K562 (cell line): ENCODE data around the gene MAP3K7CL. TPM values are rescaled to one million over a fixed set of nuclear protein-coding genes. Genes with fewer than 3 reads are reported as not detected.

Experiments used
- ATAC-seq: fragments of 200-7000 bp; cut with Tn5 transposase; 3 replicates; pipeline ENCODE4 v1.9.1; 2020; ENCODE audit warnings: moderate library complexity
- BruUV-seq: library from RNA; stranded (reverse); fragments of 400-500 nt; replicated peaks from 2 replicates; lab custom pipeline; 2021; lab: Mats Ljungman, UMichigan
- CTCF ChIA-PET: fragments of 300-600 bp; formaldehyde crosslinking; extraction: SDS; loops from one replicate; lab custom pipeline; 2021; ENCODE audit warnings: low intra/inter-chr PET ratio; lab: Yijun Ruan, JAX
- POLR2A ChIA-PET: fragments of 300-600, 350-650 bp; sonication (Branson Sonifier 250); formaldehyde crosslinking; extraction: SDS; loops from one replicate; lab custom pipeline; 2021; ENCODE audit warnings: antibody characterized with exemption, inconsistent platforms; lab: Yijun Ruan, JAX
- DNase-seq, 4 experiments: peaks; one replicate each; pipeline versions ENCODE4 v3.0.0 to v3.0.0-alpha.2; 2011 to 2018; ENCODE audit warnings: low spot score in 3 of 4, mixed read lengths in 3 of 4; ENCODE audit errors: extremely low read depth in 1 of 4
- FAIRE-seq: peaks from 2 replicates; lab custom pipeline; 2011; peaks lifted over from hg19 to GRCh38; lab: Jason Lieb, UNC
- H2AFZ ChIP-seq: 2 replicates; pipeline ENCODE4 v1.6.0; 2011; ENCODE audit warnings: low read depth, low read length, control low read depth, inconsistent platforms
- H3K27ac ChIP-seq: fragments of 200-600 bp; 3 replicates; pipeline ENCODE4 v1.8.0; 2011; ENCODE audit warnings: low read depth, mild to moderate bottlenecking, control low read depth, inconsistent platforms, low read length, moderate library complexity, mixed read lengths; ENCODE audit errors: extremely low read depth
- H3K27me3 ChIP-seq, 2 experiments: fragments of 300-600 bp in 1 of 2; 2 replicates in 1 of 2; 3 replicates in 1 of 2; pipeline versions ENCODE4 v1.6.0 to v1.8.0; 2011; ENCODE audit warnings: inconsistent platforms in 2 of 2, low read length in 2 of 2, mild to moderate bottlenecking in 1 of 2, mixed read lengths in 1 of 2, moderate library complexity in 1 of 2; ENCODE audit not compliant: control insufficient read depth in 2 of 2, insufficient read depth in 2 of 2
- H3K36me3 ChIP-seq: fragments of 300-600 bp; 3 replicates; pipeline ENCODE4 v1.8.0; 2011; ENCODE audit warnings: mild to moderate bottlenecking, low read length, inconsistent platforms; ENCODE audit not compliant: control insufficient read depth, insufficient read depth
- H3K4me1 ChIP-seq, 2 experiments: fragments of 200-600 bp in 1 of 2; replicated peaks in 1 of 2; 2 replicates in 1 of 2; 3 replicates in 1 of 2; pipeline versions ENCODE4 v1.5.1 to v1.8.0; 2011; ENCODE audit warnings: inconsistent platforms in 2 of 2, low read length in 2 of 2, mild to moderate bottlenecking in 1 of 2, mixed read lengths in 1 of 2, moderate library complexity in 1 of 2; ENCODE audit not compliant: control insufficient read depth in 2 of 2, insufficient read depth in 2 of 2
- H3K4me2 ChIP-seq: 2 replicates; pipeline ENCODE4 v1.6.1; 2011; ENCODE audit warnings: low read length, control low read depth, inconsistent platforms, mixed read lengths; ENCODE audit not compliant: insufficient read depth
- H3K4me3 ChIP-seq: fragments of 200-600 bp; sonication (generic), shearing (Covaris generic); 2 replicates; pipeline ENCODE4 v1.5.1; 2016; ENCODE audit warnings: control low read depth, inconsistent platforms
- H3K79me2 ChIP-seq: fragments of 200-600 bp; 3 replicates; pipeline ENCODE4 v1.8.0; 2011; ENCODE audit warnings: low read length, inconsistent platforms; ENCODE audit not compliant: control insufficient read depth, insufficient read depth
- H3K9ac ChIP-seq, 2 experiments: 2 replicates each; pipeline versions ENCODE4 v1.6.0 to v1.6.1; 2011; ENCODE audit warnings: low read depth in 2 of 2, low read length in 2 of 2, control low read depth in 1 of 2, inconsistent platforms in 1 of 2, mild to moderate bottlenecking in 1 of 2, mixed read lengths in 1 of 2; ENCODE audit not compliant: insufficient read depth in 1 of 2
- H3K9me1 ChIP-seq: one replicate; pipeline ENCODE4 v1.6.0; 2011; ENCODE audit warnings: inconsistent platforms, mild to moderate bottlenecking, low read length, moderate library complexity; ENCODE audit not compliant: control insufficient read depth, insufficient read depth
- H3K9me3 ChIP-seq: replicated peaks from 2 replicates; pipeline ENCODE4 v1.5.1; 2011; ENCODE audit warnings: low read depth, low read length, inconsistent platforms; ENCODE audit not compliant: control insufficient read depth, insufficient read depth
- H4K20me1 ChIP-seq: replicated peaks from 2 replicates; pipeline ENCODE4 v1.6.1; 2011; ENCODE audit warnings: low read length, inconsistent platforms, mixed read lengths; ENCODE audit not compliant: control insufficient read depth, insufficient read depth
- ATF3 ChIP-seq, 2 experiments: fragments of 450-650 bp in 1 of 2; sonication (generic) in 1 of 2; formaldehyde crosslinking in 1 of 2; IDR thresholded peaks in 1 of 2; conservative IDR thresholded peaks in 1 of 2; 2 replicates each; pipeline versions ENCODE4 v1.6.1 to v1.8.1; 2016 to 2023; ENCODE audit warnings: mild to moderate bottlenecking in 2 of 2, moderate library complexity in 2 of 2, inconsistent platforms in 1 of 2, missing genetic modification reagents in 1 of 2
- CEBPB ChIP-seq: fragments of 450-650 bp; IDR thresholded peaks from 2 replicates; pipeline ENCODE4 v1.6.1; 2016; ENCODE audit warnings: missing genetic modification characterization, missing compliant biosample characterization
- CEBPG ChIP-seq, 3 experiments: fragments of 200-800 bp in 1 of 3; sonication (Bioruptor generic) in 1 of 3; sonication (generic) in 1 of 3; formaldehyde crosslinking in 1 of 3; IDR thresholded peaks in 2 of 3; conservative IDR thresholded peaks in 1 of 3; 2 replicates each; pipeline versions ENCODE4 v1.6.1 to v1.8.0; 2016 to 2022; ENCODE audit warnings: missing compliant biosample characterization in 2 of 3, missing genetic modification characterization in 2 of 3, mild to moderate bottlenecking in 1 of 3, missing genetic modification reagents in 1 of 3
- HNRNPH1 ChIP-seq: fragments of 200-400 bp; formaldehyde crosslinking; optimal IDR thresholded peaks from 2 replicates; pipeline ENCODE3; 2017; ENCODE audit warnings: low read depth, mild to moderate bottlenecking, low read length, moderate library complexity
- PHB2 ChIP-seq: fragments of 450-650 bp; IDR thresholded peaks from 2 replicates; pipeline ENCODE4 v1.6.1; 2017; ENCODE audit warnings: low read depth
- PML ChIP-seq: IDR thresholded peaks from 2 replicates; pipeline ENCODE4 v1.6.1; 2012; ENCODE audit warnings: low read length, inconsistent platforms
- SOX6 ChIP-seq: fragments of 450-650 bp; IDR thresholded peaks from 2 replicates; pipeline ENCODE4 v1.6.1; 2014; ENCODE audit warnings: mild to moderate bottlenecking
- WGBS: fragments of 100-300 bp; shearing (Covaris generic); methylation state at CpG from one replicate; pipeline ENCODE4 v1.1.6; 2016; ENCODE audit warnings: low coverage, mixed read lengths; ENCODE audit not compliant: insufficient coverage; ENCODE audit errors: missing lambda C conversion rate; 5-methylcytosine and 5-hydroxymethylcytosine counted together
- in situ Hi-C: fragments of 300-500 bp; cut with MboI; formaldehyde crosslinking; loops from 4 replicates; pipeline ENCODE4 v1.15.0; 2018; ENCODE audit warnings: inconsistent platforms, mixed read lengths
- intact Hi-C: fragments of 100-400 bp; cut with micrococcal nuclease; formaldehyde crosslinking; loops from 2 replicates; pipeline ENCODE4 v1.14.2; 2022
- polyA plus RNA-seq, 8 experiments: library from polyadenylated mRNA; depleted of rRNA in 4 of 8; stranded (reverse) in 5 of 8; unstranded in 3 of 8; fragments of >200 nt; fragmentation: Nextera tagmentation in 2 of 8; fragmentation: Illumina TruSeq in 1 of 8; extraction: Ambion mirVana in 2 of 8; extraction: Trizol in 1 of 8; gene quantifications; 2 replicates each; pipeline versions ENCODE4 v1.2.1 to v1.2.3, GENCODE V29; 2011 to 2014; ENCODE audit warnings: inconsistent platforms in 1 of 8, missing spikeins in 1 of 8
- total RNA-seq, 7 experiments: library from RNA; depleted of rRNA in 6 of 7; stranded (reverse); fragments of >200 nt in 6 of 7; fragmentation: Illumina TruSeq in 2 of 7; extraction: Trizol in 2 of 7; gene quantifications; 2 replicates each; pipeline versions ENCODE4 v1.2.1 to v1.2.3, GENCODE V29; 2011 to 2021; ENCODE audit warnings: low replicate concordance in 1 of 7

Gene MAP3K7CL
- total and polyA plus RNA-seq, 9 of the 15 experiments (the other 6 are each of a cell fraction or from before 2014, with no cell fraction given), result 0.13 to 0.15 (median 0.14) TPM; not detected in 6

- H3K79me2 ChIP-seq, result no peaks in the 10 kb centered on the region
- no peaks in the 10 kb centered on the region for H3K9me3 ChIP-seq
- BruUV-seq, result no TSS peak
- H3K36me3 ChIP-seq, result no peaks in the 10 kb centered on the region
- WGBS, result 0% methylated on average over 3 of the region's 3 CpGs
- H3K9ac ChIP-seq, result no peak overlapping the region
- FAIRE-seq (no peak), ATAC-seq (no peak), DNase-seq (no peak)
- H3K9me1 ChIP-seq, result no peaks in the 10 kb centered on the region
- POLR2A ChIA-PET, result interaction anchor here (2.2 kb wide), 1 partner anchor 9 kb away, joined by 6 read pairs; no protein-coding TSS in a partner anchor
- in situ Hi-C loops (no loop called here), intact Hi-C loops (no loop called here)
- H3K27me3 ChIP-seq, result peaks cover 16 to 18% of the 10 kb centered on the region in 2 experiments; a peak in 3 of 5 replicates
- no peaks in the 10 kb centered on the region; a peak in 1 of 5 replicates for H3K4me1 ChIP-seq
- no peak overlapping the region for H3K4me2 ChIP-seq
- H3K4me3 ChIP-seq, result no peak overlapping the region
- TF ChIP-seq CEBPB (tag) (peak; percentile 55), ATF3 (IDR thresholded peaks at IDR 0.05) (peak; percentile 12; the same call in 1 of the 2 replicates), ATF3 (CRISPR knock-in tag; conservative IDR thresholded peaks at IDR 0.05) (no peak), PML (no peak), SOX6 (no peak), CEBPG (CRISPR knock-in tag; IDR thresholded peaks at IDR 0.05) (no peak), CEBPG (tag; conservative IDR thresholded peaks at IDR 0.05 in 1 of 2, IDR thresholded peaks at IDR 0.05 in 1 of 2) (peak; percentile 64 to 65), PHB2 (no peak), HNRNPH1 (no peak)
- no peaks in the 10 kb centered on the region for H4K20me1 ChIP-seq
- no peak overlapping the region for H2AFZ ChIP-seq
- CTCF ChIA-PET, result no interaction called here
- H3K27ac ChIP-seq, result no peak overlapping the region
Observed at GRCh38 chr21:29154270-29154669, 23.8 kb downstream of the MAP3K7CL start.
